HuH-7.5 (cell line): ENCODE measurements around the gene UBE2D4.
"Not testable (repeated sequence)": the region's sequence is repeated elsewhere in the genome, so short reads cannot be mapped to it uniquely, and the experiment has no call there.

Experiments
- DNase-seq: peaks from one replicate; pipeline ENCODE4 v3.0.0; 2011; ENCODE audit warnings: low spot score

Gene UBE2D4

DNA sequence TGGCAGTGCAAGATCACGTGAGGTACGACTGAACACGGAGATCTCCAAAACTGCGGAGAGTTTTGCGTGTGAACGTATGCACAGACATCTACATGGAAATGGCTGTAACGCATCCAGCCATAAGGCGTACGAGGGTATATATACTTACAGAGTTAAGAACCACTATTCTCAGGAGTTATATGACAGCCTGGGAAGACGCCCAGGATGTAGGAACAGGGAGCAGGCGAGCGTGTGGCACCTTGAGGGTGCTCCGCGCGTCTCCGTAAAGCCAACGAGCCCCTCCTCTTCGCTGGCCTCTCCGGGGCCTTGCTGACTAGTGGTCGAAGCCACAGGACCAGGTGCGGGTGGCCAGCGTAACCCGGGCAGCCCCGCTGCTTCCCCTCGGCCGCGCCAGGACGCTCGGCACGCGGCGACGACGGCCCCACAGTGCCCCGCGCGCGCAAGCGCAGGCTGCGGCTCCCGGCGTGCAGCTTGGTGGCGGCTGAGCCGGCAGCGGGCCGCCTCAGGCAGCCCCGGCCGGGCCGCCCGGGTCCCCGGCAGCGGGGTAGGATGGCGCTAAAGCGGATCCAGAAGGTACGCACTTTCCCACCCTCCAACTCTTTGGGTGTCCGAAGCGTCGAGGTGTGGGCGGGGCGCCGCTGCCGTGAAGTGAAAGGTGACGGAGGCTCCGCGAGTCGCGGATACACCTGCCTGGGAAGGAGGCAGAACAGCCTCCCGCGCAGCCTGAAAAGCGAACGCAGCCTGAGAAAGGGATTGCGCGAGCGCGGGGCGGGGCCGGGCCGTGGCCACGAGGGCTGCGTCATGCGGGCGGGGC lies at the start of gene UBE2D4:
UBE2D4 (plus strand) TSS at position 453 of the 814 bp plus-strand sequence; CDS start at position 550, 97 bp downstream.
- DNase-seq, result peak; percentile 83

DNA sequence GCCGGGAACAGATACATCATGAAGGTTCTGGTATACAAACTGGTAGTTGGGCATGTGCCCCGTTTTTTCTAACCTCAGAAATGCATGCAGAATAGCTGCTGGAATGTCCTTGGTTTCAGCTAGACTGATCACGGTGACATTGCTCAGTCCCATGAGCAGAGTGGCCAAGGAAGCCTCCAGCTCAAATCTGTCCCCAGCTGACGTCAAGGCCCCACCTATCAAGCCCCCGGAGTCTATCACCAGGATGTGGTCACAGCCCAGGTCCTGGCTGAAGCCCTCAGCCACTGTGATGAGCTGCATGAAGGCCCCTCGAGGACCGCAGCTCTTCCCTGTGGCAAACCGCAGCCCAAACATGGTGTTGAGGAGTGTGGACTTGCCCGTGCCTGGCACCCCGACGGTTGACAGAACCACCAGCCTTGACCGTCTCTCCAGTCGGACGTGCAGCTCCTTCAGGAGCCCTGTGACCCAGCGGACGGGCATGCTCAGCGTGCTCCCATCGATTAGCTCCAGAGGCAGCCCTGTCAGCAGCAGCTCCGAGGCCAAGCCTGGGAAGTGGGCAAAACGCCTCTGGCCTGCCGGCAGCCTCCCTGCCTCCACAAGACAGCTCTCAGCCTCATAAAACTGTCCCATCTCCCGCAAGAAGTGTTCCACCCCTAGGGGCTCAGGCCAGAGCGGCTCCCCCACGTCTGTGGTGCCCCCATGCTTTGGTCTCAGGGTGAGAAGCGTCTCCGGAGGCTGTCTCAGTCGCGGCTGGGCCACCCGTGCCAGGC lies 49.1 kb upstream of the UBE2D4 start:
- DNase-seq, result no peak

DNA sequence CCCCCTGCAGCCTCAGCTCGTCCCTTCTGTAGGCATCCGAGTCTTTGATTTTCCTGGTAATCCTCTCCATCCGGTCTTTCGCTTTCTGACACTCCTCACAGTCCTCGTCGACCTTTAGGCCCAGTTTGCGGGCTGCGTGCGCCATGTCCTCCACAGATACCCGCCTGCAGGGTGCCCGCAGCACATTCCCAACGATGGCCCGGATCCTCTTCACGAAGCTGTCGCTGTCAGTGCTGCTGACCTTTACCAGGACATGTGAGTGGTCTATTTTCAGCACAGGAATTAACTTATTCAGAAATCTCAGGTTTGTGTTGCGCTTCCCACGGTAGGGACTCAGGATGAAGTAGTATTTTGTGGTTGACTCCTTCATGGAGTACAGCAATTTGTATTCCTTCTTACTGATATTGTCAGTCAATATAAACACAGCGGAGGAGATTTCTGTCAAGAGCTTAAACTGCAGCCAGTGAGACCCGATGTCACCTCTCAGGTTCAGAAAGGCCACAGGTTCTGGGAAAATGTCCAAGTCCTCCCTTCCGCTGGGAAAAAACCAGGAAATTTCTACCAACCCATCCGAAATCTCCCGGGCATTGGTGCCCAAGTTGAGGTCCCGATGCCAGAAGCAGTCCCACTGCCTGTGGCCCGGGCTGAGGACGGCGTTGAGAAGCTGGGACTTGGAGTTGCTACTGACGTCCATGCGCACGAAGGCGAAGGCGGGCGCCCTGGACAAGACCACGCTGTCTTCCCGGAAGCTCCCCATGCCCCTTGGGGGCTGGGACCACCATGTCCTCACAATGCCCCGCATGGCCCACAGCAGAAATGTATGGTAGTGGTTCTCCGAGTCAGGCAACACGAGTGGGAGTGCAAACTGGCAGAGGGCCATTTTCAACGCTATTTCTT lies 48.0 kb upstream of the UBE2D4 start:
- DNase-seq, result no peak

DNA sequence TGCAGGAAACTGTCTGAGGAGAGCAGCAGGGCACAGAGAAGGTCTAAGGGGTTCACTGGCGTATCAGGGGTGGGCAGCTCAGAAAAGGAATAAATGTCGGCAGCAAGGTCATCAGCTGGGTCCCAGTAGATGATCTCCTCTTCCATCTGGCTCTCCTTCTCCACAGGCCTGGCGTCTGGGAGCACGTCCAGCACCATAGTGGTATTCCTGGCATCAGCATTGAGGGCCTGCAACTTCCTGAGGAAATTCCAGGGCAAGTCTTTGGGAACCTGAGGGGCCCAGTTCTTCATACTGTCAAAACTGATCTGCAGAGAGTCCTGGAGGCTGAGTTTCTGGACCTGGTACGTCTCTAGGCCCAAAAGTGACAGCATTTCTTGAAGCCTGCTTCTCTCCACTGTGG lies 47.4 kb upstream of the UBE2D4 start:
- no peak for DNase-seq

DNA sequence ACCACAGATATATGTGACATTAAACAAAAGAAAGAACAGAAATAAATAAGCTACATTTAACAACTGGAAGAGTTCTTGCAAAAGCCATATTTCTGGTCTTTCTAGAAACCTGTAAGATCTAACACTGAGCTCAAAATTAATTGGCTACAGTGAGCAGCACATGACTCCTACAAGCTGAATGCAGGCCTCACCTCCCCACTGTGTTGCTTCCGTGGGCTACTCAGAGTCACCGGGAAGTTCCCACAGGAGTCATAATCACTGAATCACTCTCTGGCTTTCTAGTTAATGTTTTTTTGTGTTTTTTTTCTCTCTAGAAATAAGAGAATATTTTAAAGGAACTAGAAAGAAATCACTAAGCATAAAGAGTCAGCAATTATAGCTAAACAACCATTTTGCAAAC lies 46.8 kb upstream of the UBE2D4 start:
- no peak for DNase-seq

DNA sequence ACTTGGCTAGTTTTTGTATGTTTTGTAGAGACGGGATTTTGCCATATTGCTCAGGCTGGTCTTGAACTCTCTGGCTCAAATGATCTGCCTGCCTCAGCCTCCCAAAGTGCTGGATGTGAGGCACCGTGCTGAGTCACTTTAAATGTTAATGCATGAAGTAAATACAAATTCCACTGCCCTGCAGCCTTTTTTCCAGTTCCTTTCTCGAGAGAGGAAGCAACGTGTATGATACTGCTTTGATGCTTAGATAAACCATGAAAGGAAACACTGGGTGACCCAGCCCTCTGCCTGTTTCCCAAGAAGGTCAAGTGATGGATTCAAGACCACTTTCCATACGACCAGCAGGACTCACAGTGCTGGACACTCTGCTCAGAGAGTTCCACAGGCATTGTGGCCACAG lies 45.6 kb upstream of the UBE2D4 start:
- no peak for DNase-seq

DNA sequence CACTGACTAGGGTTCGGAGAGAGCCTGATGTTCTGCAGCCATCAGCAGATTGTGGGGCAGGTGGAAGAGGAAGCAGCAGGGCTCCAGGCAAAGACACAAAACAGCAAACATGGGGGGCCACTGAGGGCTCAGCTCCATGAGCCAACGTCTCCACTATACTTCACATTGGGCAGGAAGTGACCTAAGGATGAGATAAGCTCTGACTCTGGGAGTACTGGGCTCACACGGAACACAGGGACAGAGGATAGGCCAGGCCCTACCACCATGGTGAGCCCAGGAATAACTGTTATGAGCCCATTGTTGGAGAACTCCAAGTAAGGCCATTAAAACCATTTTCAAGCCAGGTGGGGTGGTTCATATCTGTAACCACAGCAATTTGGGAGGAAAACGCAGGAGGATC lies 42.0 kb upstream of the UBE2D4 start:
- no peak for DNase-seq

DNA sequence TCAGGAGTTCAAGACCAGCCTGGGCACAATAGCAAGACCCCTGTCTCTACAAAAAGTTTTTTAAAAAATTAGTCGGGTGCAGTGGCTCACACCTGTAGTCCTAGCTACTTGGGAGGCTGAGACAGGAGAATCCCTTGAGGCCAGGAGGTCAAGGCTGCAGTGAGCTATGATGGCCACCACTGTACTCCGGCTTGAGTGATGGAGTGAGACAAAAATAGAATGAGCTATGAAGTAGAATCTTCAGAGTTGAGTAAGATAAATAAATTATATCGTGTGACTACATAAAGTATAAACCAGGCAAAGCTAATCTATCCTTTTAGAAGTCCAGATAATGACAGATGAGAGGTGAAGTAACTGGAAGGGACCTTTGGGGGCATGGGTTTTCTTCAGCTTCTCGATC lies 41.6 kb upstream of the UBE2D4 start:
- no peak for DNase-seq

DNA sequence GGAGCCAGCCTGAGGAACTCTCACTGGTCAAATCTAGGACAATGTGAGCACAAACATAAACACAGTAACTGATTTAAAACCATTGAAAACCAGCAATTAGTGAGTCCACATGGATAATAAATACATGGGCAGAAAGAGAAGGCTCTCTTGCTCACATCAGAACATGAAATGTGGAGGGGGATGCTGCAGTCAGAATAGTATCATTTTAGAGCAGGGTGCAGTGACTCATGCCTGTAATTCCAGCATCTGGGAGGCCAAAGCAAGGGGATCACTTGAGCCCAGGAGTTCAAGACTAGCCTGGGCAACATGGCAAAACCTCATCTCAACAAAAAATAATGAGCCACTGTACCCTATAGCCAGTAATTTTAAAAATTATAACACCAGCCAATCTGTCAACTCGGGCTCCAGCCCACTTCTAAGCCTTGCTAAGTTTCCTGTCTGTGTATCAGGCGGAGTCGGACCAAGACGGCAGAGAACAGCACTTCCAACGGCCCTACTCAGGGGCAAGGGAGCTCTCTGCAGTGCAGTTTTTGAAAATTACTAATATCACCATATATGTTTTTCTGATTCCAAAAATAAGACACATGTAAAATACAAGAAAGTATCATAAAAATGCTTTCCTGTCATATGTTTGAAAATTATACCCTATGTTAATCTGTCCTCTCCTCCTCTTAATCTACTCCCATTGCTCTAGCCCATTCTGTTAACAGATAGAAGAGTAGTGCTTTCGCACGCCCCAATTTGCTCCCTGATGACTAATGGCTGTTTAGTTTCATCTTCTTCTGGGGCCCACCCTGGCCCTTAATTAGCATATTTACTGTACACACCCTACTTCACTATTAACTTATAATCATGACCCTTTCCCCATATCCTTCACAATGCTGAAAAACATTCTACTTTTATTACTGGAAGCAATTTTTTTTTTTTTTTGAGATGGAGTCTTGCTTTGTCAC lies 37.0 kb upstream of the UBE2D4 start:
- DNase-seq, result no peak

DNA sequence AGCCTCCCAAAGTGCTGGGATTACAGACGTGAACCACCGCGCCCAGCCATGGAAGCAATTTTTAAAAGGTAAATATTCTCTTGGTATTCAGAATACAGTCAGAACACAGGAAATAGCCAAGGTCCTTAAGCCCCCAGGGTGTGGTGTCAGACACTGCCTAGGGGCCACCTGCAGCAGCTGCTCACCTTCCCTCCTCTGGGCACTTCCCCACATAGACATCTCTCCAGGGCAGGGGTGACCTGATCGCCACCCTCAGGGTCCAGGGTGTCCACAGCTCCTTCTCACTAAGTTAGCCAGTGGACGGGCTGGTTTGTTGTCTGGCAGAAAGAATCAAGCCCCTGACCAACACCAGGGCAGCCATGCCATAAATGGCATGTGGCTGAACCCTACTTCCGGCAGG lies 35.8 kb upstream of the UBE2D4 start:
- no peak for DNase-seq

DNA sequence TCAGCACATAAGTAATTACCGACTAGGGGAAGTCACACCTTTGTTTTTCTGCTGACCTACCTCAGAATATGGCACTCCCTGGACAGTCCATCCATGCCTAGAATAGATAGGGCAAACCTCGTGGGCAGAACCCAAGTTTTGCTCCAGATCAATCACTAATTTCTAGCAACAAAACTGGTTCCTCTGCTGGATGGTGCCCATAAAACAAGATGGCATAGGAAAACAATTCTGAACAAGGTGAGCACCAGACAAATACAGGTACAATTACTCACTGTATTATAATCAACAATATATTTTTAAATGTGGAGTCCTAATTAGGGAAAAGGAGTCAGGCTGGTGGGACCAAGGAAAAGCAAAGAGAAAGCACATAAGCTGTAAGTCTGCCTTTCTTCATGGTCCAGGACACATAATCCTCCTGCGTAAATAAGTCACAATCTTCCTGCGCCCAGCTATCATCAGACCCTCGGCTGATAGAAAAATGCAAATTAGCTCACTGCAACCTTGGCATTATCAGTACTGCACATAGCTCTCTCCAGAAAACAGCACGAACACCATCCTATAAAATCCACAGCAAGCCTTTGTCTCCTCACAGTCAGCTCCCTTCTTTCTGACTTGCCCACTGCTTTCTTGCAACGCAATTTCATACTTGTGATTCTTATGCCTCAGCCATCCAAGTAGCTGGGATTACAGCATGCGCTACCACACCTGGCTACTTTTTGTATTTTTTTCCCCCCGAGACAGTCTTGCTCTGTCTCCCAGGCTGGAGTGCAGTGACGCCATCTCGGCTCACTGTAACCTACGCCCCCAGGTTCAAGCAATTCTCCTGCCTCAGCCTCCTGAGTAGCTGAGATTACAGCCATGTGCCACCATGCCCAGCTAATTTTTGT lies 34.9 kb upstream of the UBE2D4 start:
- no peak for DNase-seq

DNA sequence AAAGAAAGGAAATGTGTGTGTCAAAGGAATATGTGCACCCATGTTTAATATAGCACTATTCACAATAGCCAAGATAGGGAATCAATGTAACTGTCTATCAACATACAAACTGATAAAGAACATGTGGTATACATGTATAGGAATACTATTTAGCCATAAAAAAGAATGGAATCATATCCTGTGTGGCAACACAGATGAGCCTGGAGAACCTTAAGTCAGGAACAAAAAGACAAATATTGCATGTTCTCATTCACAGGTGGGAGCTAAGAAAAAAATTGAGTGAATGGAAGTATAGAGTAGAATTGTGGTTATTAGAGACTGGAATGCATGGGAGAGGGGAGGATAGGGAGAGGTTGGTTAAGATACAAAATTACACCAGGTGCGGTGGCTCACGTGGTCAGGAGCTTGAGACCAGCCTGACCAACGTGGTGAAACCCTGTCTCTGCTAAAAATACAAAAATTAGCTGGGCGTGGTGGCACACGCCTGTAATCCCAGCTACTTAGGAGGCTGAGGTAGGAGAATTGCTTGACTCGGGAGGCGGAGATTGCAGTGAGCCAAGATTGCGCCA lies 30.3 kb upstream of the UBE2D4 start:
- no peak for DNase-seq

DNA sequence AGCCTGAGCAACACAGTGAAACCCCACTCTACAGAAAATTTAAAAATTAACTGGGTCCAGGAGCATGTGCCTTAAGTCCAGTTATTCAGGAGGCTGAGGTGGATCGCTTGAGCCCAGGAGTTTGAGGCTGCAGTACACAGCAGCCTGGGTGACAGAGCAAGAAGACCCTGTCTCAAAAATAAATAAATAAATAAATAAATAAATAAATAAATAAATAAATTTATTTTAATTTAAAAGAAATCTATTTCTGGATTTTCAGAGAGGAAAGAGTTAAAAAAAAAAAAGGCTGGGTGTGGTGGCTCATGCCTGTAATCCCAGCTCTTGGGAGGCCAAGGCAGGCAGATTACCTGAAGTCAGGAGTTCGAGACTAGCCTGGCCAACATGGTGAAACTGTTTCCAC lies 27.7 kb upstream of the UBE2D4 start:
- not testable (repeated sequence) for DNase-seq

DNA sequence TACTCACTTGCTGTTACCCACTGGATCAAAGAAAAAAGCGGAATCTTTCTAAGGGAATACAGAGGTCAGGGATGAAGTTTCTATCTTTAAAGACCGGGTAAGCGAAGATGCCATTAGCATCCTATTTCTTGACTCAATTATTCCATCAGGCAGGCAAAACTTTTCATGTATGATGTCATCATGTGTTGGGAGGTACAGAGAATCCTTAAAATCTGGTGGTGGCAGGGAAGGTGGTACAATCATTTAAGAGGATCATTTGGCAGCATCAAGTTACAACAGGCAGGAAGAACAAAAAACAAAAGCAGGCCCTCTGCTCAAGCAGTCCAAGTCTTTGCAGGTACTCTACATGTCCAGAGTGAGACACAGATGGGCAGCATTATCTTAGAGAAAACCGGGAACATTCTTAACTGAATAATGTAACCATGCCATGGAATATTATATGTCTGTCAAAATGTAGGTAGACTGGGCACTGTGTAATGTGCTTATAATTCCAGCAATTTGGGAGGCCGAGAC lies 23.6 kb upstream of the UBE2D4 start:
- no peak for DNase-seq

DNA sequence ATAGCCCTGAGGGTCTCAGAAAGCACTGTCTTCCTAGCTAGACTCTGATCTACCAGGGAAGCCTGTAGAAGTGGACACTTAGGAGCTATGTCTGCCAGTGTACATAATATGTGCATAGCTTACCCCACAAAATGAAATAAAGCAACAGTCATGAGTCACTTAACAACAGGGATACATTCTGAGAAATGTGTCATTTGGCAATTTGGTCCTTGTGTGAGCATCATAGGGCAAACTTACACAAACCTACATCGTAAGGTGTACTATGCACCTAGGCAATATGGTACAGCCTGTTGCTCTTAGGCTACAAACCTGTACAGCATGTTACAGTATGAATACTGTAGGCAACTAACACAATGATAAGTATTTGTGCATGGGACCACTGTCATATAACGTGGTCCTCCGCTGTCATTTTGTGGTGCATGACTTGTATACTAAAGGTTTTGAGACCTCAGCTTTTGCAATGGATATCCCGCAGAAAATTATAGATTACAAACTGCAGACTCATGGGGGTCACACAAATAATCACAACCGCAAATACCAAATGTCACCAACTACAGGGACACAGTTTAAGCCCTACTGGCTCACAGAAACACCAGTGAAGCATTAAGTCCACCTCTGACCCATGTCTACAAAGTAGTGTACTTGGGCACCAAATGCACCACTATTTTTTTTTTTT lies 21.6 kb upstream of the UBE2D4 start:
- DNase-seq, result no peak

DNA sequence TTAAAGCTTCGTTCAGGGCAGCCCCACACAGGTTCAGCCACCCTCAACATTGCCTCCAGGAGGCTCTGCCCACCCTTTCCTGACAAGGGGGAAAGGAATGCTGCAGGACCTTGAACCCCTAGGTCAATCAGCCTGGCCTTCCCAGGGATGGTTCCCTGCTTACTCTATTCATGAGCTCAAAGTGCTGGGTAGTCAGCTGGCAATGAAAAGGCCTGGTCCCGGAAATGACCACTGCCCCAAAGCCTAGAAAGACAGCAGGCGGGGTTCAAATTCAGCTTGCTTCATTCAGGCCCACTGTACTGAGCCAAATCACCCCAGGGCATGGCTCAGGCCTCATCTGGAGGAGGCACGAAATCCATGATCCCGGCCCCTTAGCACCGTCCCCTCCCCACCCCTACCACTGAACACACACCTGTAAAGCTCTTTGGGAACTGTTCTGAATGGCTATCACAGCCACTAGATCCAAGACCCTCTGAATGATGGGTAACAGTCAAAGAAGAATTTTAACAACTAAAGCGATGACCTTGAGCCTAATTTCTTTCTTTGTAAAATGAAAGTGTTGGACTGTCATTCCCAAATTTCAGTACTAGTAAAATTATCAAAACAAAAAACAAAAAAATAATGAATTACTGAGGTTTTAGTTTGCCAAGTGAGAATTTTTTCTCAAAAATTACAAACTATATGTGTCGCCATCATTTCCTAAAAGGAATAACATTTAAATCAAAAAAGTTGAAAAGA lies 20.9 kb upstream of the UBE2D4 start:
- DNase-seq, result peak; percentile 80

DNA sequence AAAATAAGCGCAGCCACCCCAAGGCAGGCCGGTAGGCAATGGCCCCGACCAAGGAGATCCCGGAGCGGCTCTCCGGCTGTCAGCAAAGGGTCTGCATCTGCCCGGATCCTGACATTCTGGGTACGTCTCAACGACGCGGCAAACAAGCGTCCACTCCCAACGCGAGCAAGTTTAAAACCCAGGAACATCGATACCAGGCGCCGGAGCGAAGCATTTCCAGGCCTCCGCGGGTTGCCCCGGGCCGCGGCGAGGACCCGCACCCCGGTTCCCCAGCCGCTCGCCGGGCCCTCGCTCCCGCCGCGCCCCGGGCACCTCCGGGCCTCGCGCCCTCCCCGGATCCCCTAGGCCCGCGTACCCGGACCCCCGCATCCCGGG lies 20.3 kb upstream of the UBE2D4 start:
- DNase-seq, result peak; percentile 45

DNA sequence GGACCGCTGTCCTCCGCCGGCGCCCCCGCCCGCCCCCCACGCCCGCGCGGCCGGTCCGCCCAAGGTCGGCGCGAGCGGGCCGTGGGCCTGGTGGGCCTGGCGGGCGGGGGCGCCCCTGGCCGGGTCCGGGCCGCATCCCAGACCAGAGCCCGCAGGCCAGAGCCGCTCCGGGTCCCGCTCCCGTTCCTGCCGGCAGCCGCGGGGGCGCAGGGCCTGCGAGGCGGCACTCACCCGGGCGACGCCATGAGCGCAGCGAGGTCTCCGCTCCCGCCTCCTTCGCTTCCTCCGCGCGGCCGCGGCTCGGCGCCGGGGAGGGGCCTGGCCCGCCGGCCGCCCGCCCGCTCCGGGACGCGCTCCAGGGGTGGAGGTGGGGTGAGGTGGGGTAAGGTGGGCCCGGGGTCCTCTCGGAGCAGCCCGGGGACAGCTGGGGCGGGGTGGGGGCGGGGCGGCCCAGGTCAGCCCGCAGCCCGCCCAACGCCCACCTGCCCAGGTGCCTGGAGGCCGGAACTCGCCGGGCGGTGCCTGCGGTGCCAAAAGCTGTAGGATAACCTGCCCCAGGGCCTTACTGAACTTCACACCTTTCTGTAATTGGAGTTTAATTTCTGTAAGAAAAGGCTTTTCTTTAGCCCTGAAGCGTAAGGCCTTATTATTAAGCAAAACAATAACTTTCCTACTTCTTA lies 19.8 kb upstream of the UBE2D4 start, which contains the start of gene URGCP:
URGCP (minus strand) TSS at position 266 of the 680 bp plus-strand sequence; CDS start at position 245, 21 bp downstream.
- DNase-seq, result peak; percentile 75
